Choroid plexus epithelial cell (primary cell): ENCODE results near the gene CTBP2.

ENCODE experiments used
- DNase-seq: peaks from one replicate; pipeline ENCODE4 v3.0.0-alpha.2; 2010; ENCODE audit warnings: low read depth
- H3K4me3 ChIP-seq: 2 replicates; pipeline ENCODE4 v1.5.1; 2011; ENCODE audit warnings: low read depth, mild to moderate bottlenecking, control low read depth, low read length, moderate library complexity
- CTCF ChIP-seq: conservative IDR thresholded peaks from 2 replicates; pipeline ENCODE4 v1.5.1; 2011; ENCODE audit warnings: low read depth, mild to moderate bottlenecking, control low read depth, inconsistent platforms, low read length, moderate library complexity

Gene CTBP2

GRCh38 chr10:124985162-124985561 is 175.2 kb downstream of the CTBP2 start:
- H3K4me3 ChIP-seq: no peak overlapping the region
- TF ChIP-seq CTCF: no peak
- no peak for DNase-seq

GRCh38 chr10:124984376-124984775 is 176.0 kb downstream of the CTBP2 start:
- no peak for TF ChIP-seq CTCF
- no peak overlapping the region for H3K4me3 ChIP-seq
- no peak for DNase-seq

- H3K4me3 ChIP-seq: no peak overlapping the region
- DNase-seq: no peak
- no peak for TF ChIP-seq CTCF
Measured at GRCh38 chr10:124983321-124983720, 177.0 kb downstream of the CTBP2 start.

GRCh38 chr10:124978376-124978725 is 182.0 kb downstream of the CTBP2 start:
- no peak for TF ChIP-seq CTCF
- H3K4me3 ChIP-seq: no peak overlapping the region
- no peak for DNase-seq

GRCh38 chr10:124977648-124978375 is 182.6 kb downstream of the CTBP2 start:
- no peak for TF ChIP-seq CTCF

GRCh38 chr10:124977161-124977560 is 183.2 kb downstream of the CTBP2 start:
- no peak for TF ChIP-seq CTCF
- no peak overlapping the region for H3K4me3 ChIP-seq
- no peak for DNase-seq

More at GRCh38 chr10:124977648-124978375, 182.6 kb downstream of the CTBP2 start:
- DNase-seq: no peak
- no peak overlapping the region for H3K4me3 ChIP-seq

- no peak overlapping the region for H3K4me3 ChIP-seq
- TF ChIP-seq CTCF: no peak
- DNase-seq: no peak
Measured at GRCh38 chr10:124975977-124976514, 184.3 kb downstream of the CTBP2 start.
